ENCODE results near the gene COX5A. TPM values are rescaled to one million over a fixed set of nuclear protein-coding genes. Genes with fewer than 3 reads are reported as not detected.

The COX5A gene
- total and polyA plus RNA-seq, 2 of the 13 experiments (the other 11 are each of a cell fraction or from before 2014, with no cell fraction given), result 158 to 218 TPM

DNA sequence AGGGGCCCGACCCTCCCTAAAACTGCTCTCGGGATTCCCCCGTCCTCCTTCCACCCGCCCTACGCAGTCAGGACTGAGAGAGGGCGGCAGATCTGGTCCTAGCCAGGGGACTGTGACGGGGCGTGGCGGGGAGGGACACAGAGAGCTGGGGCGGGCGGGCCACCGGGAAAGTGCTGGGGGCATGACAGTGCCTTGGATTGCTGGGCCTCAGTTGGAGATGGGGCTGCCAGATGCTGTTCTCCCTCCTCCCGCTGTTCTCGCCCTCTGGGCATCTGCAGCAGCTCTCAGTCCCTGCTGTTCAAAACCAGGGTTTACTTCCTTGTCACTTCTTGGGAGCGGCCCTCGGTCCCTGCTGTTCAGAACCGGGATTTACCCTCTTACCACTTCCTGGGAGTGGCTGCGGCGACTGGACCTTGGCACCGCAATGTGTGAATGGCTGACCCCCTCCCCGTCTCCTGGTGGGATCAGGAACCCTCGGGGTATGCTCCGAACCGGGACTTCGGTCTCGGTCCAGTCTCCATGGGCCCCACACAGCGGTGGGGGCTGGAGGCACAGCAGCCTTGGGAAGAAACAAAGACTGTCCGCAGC is 20.5 kb upstream of the COX5A start (continued):
- TF ChIP-seq SIN3A (IDR thresholded peaks at IDR 0.05; ENCODE audit: borderline replicate concordance, low read depth, low read length) (no peak), DPF2 (CRISPR knock-in tag; IDR thresholded peaks at IDR 0.05; ENCODE audit: borderline replicate concordance, low read depth) (no peak), HHEX (CRISPR knock-in tag; IDR thresholded peaks at IDR 0.05) (no peak), ZFX (CRISPR knock-in tag; IDR thresholded peaks at IDR 0.05; ENCODE audit: low read depth) (peak; percentile 33; the same call in 1 of the 2 replicates), ZNF281 (CRISPR knock-in tag; IDR thresholded peaks at IDR 0.05; ENCODE audit: borderline replicate concordance) (no peak), NCOA1 (CRISPR knock-in tag; IDR thresholded peaks at IDR 0.05) (no peak), KMT2B (CRISPR knock-in tag; IDR thresholded peaks at IDR 0.05) (0 out of 2 replicates have a peak, but pooled peaks have one; percentile 42), SP2 (CRISPR knock-in tag; IDR thresholded peaks at IDR 0.05) (0 out of 2 replicates have a peak, but pooled peaks have one; percentile 18), IKZF4 (CRISPR knock-in tag; IDR thresholded peaks at IDR 0.05; ENCODE audit: borderline replicate concordance, low read depth, not compliant biosample characterization) (no peak), KDM5B (CRISPR knock-in tag; IDR thresholded peaks at IDR 0.05; ENCODE audit: borderline replicate concordance) (peak; percentile 49; the same call in 1 of the 2 replicates), DNMT3B (CRISPR knock-in tag; conservative IDR thresholded peaks at IDR 0.05) (no peak), FOXO4 (CRISPR knock-in tag; conservative IDR thresholded peaks at IDR 0.05) (no peak), ATF3 (CRISPR knock-in tag; IDR thresholded peaks at IDR 0.05) (no peak), GABPB1 (CRISPR knock-in tag; IDR thresholded peaks at IDR 0.05) (peak; percentile 63), NFKBIZ (CRISPR knock-in tag; IDR thresholded peaks at IDR 0.05) (no peak), HNF1B (CRISPR knock-in tag; IDR thresholded peaks at IDR 0.05) (peak; percentile 68; the same call in 1 of the 2 replicates), PHF8 (CRISPR knock-in tag; IDR thresholded peaks at IDR 0.05) (no peak), HNRNPH1 (optimal IDR thresholded peaks at IDR 0.05; ENCODE audit: low read depth, low read length) (no peak), ZNF883 (CRISPR knock-in tag; IDR thresholded peaks at IDR 0.05; ENCODE audit: not compliant biosample characterization) (no peak), RARG (CRISPR knock-in tag; IDR thresholded peaks at IDR 0.05; ENCODE audit: low read depth) (no peak)
- TF ChIP-seq, protein P1, sequence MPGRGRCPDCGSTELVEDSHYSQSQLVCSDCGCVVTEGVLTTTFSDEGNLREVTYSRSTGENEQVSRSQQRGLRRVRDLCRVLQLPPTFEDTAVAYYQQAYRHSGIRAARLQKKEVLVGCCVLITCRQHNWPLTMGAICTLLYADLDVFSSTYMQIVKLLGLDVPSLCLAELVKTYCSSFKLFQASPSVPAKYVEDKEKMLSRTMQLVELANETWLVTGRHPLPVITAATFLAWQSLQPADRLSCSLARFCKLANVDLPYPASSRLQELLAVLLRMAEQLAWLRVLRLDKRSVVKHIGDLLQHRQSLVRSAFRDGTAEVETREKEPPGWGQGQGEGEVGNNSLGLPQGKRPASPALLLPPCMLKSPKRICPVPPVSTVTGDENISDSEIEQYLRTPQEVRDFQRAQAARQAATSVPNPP (CRISPR knock-in tag; IDR thresholded peaks at IDR 0.05), result no peak
- TF ChIP-seq, protein P2, sequence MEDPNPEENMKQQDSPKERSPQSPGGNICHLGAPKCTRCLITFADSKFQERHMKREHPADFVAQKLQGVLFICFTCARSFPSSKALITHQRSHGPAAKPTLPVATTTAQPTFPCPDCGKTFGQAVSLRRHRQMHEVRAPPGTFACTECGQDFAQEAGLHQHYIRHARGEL (CRISPR knock-in tag; IDR thresholded peaks at IDR 0.05), result no peak

All from HepG2 (cell line).